ENCODE data around the gene NPBWR2. TPM values are rescaled to one million over a fixed set of nuclear protein-coding genes. Genes with fewer than 3 reads are reported as not detected.

Gene NPBWR2
- total RNA-seq, 1 donor from 2014 or later: not detected

DNA sequence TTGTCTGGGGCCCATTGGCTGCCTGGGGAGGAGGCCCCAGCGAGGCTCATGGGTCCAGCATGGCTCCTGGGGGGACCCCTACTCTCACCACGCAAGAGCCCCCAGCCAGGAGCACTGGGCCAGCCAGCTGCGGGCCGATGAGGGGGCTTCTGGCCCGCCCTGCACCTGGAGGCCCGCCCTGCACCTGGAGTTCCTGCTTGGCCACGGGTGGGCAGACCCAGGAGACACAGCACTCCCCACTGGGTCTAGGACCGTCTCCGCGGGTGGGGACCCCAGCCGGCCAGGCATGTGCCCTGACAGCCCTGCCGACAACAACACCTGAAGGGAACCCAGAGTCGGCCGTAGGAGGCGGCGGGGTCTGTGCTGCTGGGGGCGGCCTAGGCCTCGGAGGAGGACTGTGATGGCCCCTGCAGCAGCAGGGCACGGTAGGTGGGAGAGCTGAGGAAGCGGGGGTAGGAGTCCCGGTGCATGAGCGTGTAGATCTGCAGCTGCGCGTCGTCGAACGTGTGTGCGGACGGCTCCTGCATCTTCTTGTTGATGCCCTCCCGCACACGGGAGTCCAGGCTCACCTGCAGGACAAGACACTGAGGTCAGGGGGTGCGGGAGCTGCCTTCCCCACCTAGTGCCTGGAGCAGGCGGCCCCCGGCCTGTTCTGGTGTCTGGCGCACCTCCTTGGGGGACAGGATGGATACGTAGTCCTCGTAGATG, 33.7 kb downstream of the NPBWR2 start:
- DNase-seq (ENCODE audit: extremely low spot score, unreplicated experiment): no peak
- Mint-ChIP-seq H3K4me3 (ENCODE audit: unreplicated experiment) (no peak overlapping the region), H3K4me1 (ENCODE audit: unreplicated experiment) (peaks cover 4% of the 10 kb centered on the region), H3K27me3 (ENCODE audit: unreplicated experiment) (no peaks in the 10 kb centered on the region), H3K36me3 (ENCODE audit: unreplicated experiment) (peaks cover 5% of the 10 kb centered on the region), H3K9me3 (ENCODE audit: unreplicated experiment) (no peaks in the 10 kb centered on the region), H3K27ac (ENCODE audit: unreplicated experiment) (no peak overlapping the region)
- TF ChIP-seq, protein P1, sequence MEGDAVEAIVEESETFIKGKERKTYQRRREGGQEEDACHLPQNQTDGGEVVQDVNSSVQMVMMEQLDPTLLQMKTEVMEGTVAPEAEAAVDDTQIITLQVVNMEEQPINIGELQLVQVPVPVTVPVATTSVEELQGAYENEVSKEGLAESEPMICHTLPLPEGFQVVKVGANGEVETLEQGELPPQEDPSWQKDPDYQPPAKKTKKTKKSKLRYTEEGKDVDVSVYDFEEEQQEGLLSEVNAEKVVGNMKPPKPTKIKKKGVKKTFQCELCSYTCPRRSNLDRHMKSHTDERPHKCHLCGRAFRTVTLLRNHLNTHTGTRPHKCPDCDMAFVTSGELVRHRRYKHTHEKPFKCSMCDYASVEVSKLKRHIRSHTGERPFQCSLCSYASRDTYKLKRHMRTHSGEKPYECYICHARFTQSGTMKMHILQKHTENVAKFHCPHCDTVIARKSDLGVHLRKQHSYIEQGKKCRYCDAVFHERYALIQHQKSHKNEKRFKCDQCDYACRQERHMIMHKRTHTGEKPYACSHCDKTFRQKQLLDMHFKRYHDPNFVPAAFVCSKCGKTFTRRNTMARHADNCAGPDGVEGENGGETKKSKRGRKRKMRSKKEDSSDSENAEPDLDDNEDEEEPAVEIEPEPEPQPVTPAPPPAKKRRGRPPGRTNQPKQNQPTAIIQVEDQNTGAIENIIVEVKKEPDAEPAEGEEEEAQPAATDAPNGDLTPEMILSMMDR (IDR thresholded peaks at IDR 0.05): no peak

DNA sequence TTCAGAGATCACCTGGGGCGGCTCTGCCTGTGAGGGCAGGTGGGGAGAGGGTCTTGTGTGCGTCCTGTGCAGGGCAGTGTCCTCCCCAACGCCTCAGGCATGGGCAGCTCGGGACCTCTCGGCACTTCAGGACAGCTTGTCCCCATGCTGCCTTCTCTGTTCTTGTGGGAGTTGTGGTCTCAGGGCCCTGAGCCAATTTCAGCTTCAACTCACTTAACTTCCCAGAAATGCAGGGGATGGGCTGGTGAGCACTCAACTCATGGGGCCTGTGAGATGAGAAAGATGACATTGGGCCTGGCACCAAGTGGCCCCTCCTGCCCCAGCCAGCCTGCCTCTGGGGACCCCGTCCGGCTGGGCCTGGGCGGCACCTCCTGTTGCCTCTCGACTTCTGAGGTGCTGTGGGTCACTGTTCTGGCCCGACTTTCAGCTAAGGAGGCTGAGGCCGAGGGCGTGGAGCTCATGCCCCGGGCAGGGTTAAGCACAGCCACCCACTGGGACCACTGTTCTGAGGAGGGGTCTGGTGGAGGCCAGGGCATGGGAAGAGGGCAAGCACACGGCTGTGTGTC, 34.8 kb downstream of the NPBWR2 start:
- H3K27ac Mint-ChIP-seq (ENCODE audit: unreplicated experiment): no peak overlapping the region
- H3K36me3 Mint-ChIP-seq (ENCODE audit: unreplicated experiment): peaks cover 5% of the 10 kb centered on the region
- no peaks in the 10 kb centered on the region for H3K27me3 Mint-ChIP-seq (ENCODE audit: unreplicated experiment)
- H3K4me3 Mint-ChIP-seq (ENCODE audit: unreplicated experiment): no peak overlapping the region
- TF ChIP-seq, protein P1 (IDR thresholded peaks at IDR 0.05): no peak
- DNase-seq (ENCODE audit: extremely low spot score, unreplicated experiment): no peak
- no peaks in the 10 kb centered on the region for H3K9me3 Mint-ChIP-seq (ENCODE audit: unreplicated experiment)
- no peaks in the 10 kb centered on the region for H3K4me1 Mint-ChIP-seq (ENCODE audit: unreplicated experiment)

DNA sequence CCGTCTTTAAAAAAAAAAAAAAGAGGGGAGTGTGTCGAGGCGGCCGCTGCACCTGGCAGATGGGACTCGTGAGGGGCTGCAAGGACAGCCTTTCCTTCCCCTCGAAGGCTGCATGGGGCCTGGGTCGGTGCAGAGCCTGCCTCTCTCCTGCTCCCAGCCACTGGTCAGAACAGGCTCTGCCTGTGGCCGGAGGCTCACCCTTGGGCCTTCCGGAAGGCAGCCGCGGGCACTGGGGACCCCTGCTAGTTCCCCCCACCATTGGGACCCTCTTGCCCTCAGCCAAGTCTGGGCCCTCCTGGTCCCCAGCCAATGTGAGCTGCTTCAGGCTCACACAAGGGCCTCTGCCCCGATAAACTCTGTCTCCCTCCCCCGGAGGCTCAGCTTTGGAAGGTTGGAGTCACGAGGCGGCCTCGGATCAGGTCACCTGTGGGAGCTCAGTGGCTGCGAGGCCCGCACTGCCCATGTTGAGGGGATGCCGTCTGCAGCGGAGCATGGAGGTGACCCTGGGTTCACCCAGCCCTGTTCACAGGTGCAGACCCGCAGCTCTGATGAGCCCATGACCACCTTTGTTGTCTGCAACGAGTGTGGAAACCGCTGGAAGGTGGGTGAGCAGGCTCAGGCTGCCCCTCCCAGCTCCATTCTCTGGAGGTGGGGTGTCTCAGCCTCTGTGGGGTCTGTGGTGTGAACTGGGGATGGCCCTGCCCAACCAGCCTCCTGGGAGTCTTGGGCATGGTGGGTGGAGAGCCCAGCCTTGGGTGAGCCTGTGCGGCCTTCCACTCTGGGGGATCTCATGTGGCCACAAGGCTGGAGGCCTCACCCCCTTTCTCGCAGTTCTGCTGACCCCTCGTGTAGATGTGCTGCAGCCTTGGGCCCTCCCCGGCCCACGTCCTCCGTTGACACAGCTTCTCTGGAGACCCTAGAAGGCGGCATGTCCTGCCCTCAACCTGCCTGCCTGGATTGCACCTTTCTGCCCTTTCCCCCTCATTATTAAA, 35.7 kb downstream of the NPBWR2 start:
- peaks cover 5% of the 10 kb centered on the region for H3K36me3 Mint-ChIP-seq (ENCODE audit: unreplicated experiment)
- no peak overlapping the region for H3K27ac Mint-ChIP-seq (ENCODE audit: unreplicated experiment)
- H3K4me1 Mint-ChIP-seq (ENCODE audit: unreplicated experiment): no peaks in the 10 kb centered on the region
- TF ChIP-seq, protein P1 (IDR thresholded peaks at IDR 0.05): no peak
- no peak overlapping the region for H3K4me3 Mint-ChIP-seq (ENCODE audit: unreplicated experiment)
- no peaks in the 10 kb centered on the region for H3K27me3 Mint-ChIP-seq (ENCODE audit: unreplicated experiment)
- DNase-seq (ENCODE audit: extremely low spot score, unreplicated experiment): no peak
- no peaks in the 10 kb centered on the region for H3K9me3 Mint-ChIP-seq (ENCODE audit: unreplicated experiment)

GRCh38 chr20:64070244-64070993, 36.9 kb downstream of the NPBWR2 start:
- Mint-ChIP-seq H3K27me3 (ENCODE audit: unreplicated experiment) (no peaks in the 10 kb centered on the region), H3K4me3 (ENCODE audit: unreplicated experiment) (no peak overlapping the region), H3K27ac (ENCODE audit: unreplicated experiment) (no peak overlapping the region), H3K9me3 (ENCODE audit: unreplicated experiment) (no peaks in the 10 kb centered on the region), H3K36me3 (ENCODE audit: unreplicated experiment) (peaks cover 5% of the 10 kb centered on the region), H3K4me1 (ENCODE audit: unreplicated experiment) (peaks cover 6% of the 10 kb centered on the region)
- TF ChIP-seq, protein P1 (IDR thresholded peaks at IDR 0.05): no peak
- DNase-seq (ENCODE audit: extremely low spot score, unreplicated experiment): no peak

Data from osteocyte (in vitro differentiated cells).